Esophagus squamous epithelium (tissue), 5 donors: Measurements from ENCODE around the gene TMEM163. TPM values are rescaled to one million over a fixed set of nuclear protein-coding genes. Genes with fewer than 3 reads are reported as not detected.
"Not testable (repeated sequence)": the region's sequence is repeated elsewhere in the genome, so short reads cannot be mapped to it uniquely, and the experiment has no call there.

Experiments used
- DNase-seq: peaks from one replicate; lab custom pipeline; 2025; lab: John Stamatoyannopoulos, UW
- H3K27ac ChIP-seq, 4 donors: fragments of 200-600 bp; sonication (generic); one replicate each; pipeline ENCODE4 v1.5.1; 2016 to 2019; ENCODE audit warnings: mild to moderate bottlenecking in 1 of 4
- H3K27me3 ChIP-seq, 4 donors: fragments of 200-600 bp; sonication (generic); 1 replicate in 3 of 4; 2 replicates in 1 of 4; pipeline versions ENCODE4 v1.5.1 to v1.6.0; 2017 to 2021; ENCODE audit warnings: antibody characterized with exemption in 1 of 4
- H3K36me3 ChIP-seq, 3 donors: fragments of 200-600 bp; sonication (generic); one replicate each; pipeline ENCODE4 v1.5.1; 2016 to 2019
- H3K4me1 ChIP-seq, 3 donors: fragments of 200-600 bp; sonication (generic); one replicate each; pipeline ENCODE4 v1.5.1; 2017 to 2019
- H3K4me3 ChIP-seq, 4 donors: fragments of 200-600 bp; sonication (generic); 1 replicate in 3 of 4; 2 replicates in 1 of 4; pipeline ENCODE4 v1.5.1; 2016 to 2019; ENCODE audit warnings: mild to moderate bottlenecking in 2 of 4, moderate library complexity in 1 of 4
- H3K9me3 ChIP-seq, 3 donors: fragments of 200-600 bp; sonication (generic); one replicate each; pipeline ENCODE4 v1.5.1; 2016 to 2019
- CTCF ChIP-seq, 6 experiments: fragments of 450-650 bp in 4 of 6; fragments of 200-600 bp in 2 of 6; sonication (generic) in 2 of 6; IDR thresholded peaks; one replicate each; pipeline ENCODE4 v1.5.1; 2016 to 2019; ENCODE audit warnings: antibody characterized with exemption in 6 of 6, mild to moderate bottlenecking in 4 of 6, moderate library complexity in 4 of 6
- POLR2A ChIP-seq, 4 donors: fragments of 450-650 bp; IDR thresholded peaks; one replicate each; pipeline ENCODE4 v1.6.1; 2017; ENCODE audit warnings: antibody characterized with exemption in 4 of 4, mild to moderate bottlenecking in 4 of 4, moderate library complexity in 3 of 4
- WGBS, 2 donors: methylation state at CpG; one replicate each; pipeline ENCODE4 v1.1.5; 2018; 5-methylcytosine and 5-hydroxymethylcytosine counted together
- intact Hi-C: fragments of 100-400 bp; cut with DNase I; formaldehyde crosslinking; loops from one replicate; pipeline ENCODE4 v1.15.0; 2022
- total RNA-seq, 4 donors: library from RNA; depleted of rRNA; stranded (reverse); fragments of >200 nt; gene quantifications; one replicate each; pipeline ENCODE4 v1.1.0, GENCODE V29; 2016
- donor health status: DM: yes; HTN: yes; CAD: no.

TMEM163 gene
- total RNA-seq, 4 donors from 2014 or later: 0.09 to 0.19 (median 0.12) TPM; not detected in 1

DNA sequence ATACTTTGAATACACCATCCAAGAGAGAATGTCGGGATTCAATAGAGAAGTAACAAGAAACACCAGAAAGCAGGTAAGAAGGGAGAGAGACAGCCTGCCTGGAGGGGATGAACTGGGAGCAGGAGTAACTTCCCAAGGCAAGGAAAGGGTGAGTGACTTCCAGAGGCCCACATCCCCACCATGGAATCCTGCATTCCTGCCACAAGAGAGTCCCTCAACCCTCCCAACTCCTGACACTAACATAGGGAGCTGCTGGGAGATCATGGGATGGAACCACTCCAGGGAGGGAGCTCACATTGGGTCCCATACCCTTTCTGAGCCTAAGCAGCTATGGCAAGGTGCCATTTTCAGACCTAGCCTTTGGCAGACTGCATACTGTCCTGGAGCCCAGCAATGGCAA lies 5.5 kb upstream of the TMEM163 start:
- 89 to 92% methylated on average over 1 of the region's 1 CpG for WGBS, 2 donors
- Histone ChIP-seq H3K9me3 (no peaks in the 10 kb centered on the region), H3K36me3 (no peaks in the 10 kb centered on the region), H3K27me3 (peaks cover 0 to 56% (median 4%) of the 10 kb centered on the region in 4 donors), H3K4me3 (no peak overlapping the region), H3K4me1 (peaks cover 0 to 3% (median 0%) of the 10 kb centered on the region in 3 donors), H3K27ac (no peak overlapping the region)
- intact Hi-C loops: no loop called here
- no peak for DNase-seq
- TF ChIP-seq CTCF (IDR thresholded peaks at IDR 0.05): no peak
- no peak for TF ChIP-seq POLR2A (IDR thresholded peaks at IDR 0.05)

GRCh38 chr2:134723742-134724141 lies 4.9 kb upstream of the TMEM163 start:
- 61 to 66% methylated on average over 2 of the region's 2 CpGs for WGBS, 2 donors
- H3K4me3 ChIP-seq, H3K4me1 ChIP-seq, H3K36me3 ChIP-seq, H3K27ac ChIP-seq, intact Hi-C loops, H3K9me3 ChIP-seq, DNase-seq: not testable (repeated sequence)
- H3K27me3 ChIP-seq: peaks cover 0 to 62% (median 6%) of the 10 kb centered on the region in 4 donors

- TF ChIP-seq POLR2A (IDR thresholded peaks at IDR 0.05) (no peak), CTCF (IDR thresholded peaks at IDR 0.05) (no peak)
- WGBS, 2 donors: 50 to 64% methylated on average over 6 of the region's 6 CpGs
- intact Hi-C loops: no loop called here
- H3K4me3 ChIP-seq: no peak overlapping the region
- H3K27me3 ChIP-seq: peaks cover 7 to 72% (median 11%) of the 10 kb centered on the region in 4 donors
- no peak overlapping the region for H3K27ac ChIP-seq
- H3K36me3 ChIP-seq: no peaks in the 10 kb centered on the region
- H3K4me1 ChIP-seq: peaks cover 6 to 19% (median 7%) of the 10 kb centered on the region in 3 donors
- DNase-seq: no peak
- no peaks in the 10 kb centered on the region for H3K9me3 ChIP-seq
Measured at GRCh38 chr2:134722728-134723127, 3.9 kb upstream of the TMEM163 start.

DNA sequence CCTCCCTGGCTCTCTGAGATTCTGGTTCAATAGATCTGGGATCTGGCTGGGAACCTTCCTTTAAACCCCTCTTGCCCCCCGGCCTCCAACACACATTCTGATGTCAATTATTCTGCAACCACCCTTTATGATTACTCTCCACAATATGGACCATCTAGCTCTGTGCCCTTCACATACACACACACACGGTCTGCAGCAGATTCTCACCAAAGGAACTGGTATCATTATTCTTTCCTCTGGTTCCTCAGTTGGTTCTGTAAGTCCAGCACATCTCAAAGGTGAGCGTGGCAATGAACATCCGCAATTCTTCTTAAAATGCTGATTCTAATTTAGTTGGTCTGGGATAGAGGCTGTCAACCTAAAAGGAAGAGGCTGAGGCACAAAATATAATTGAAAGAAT lies 2.8 kb upstream of the TMEM163 start:
- Histone ChIP-seq H3K9me3 (no peaks in the 10 kb centered on the region), H3K4me1 (peaks cover 7 to 22% (median 9%) of the 10 kb centered on the region in 3 donors), H3K36me3 (no peaks in the 10 kb centered on the region), H3K27ac (no peak overlapping the region), H3K4me3 (no peak overlapping the region), H3K27me3 (peaks cover 7 to 83% (median 21%) of the 10 kb centered on the region in 4 donors)
- intact Hi-C loops: no loop called here
- TF ChIP-seq POLR2A (IDR thresholded peaks at IDR 0.05) (no peak), CTCF (IDR thresholded peaks at IDR 0.05) (no peak)
- 88 to 91% methylated on average over 4 of the region's 4 CpGs for WGBS, 2 donors
- no peak for DNase-seq

DNA sequence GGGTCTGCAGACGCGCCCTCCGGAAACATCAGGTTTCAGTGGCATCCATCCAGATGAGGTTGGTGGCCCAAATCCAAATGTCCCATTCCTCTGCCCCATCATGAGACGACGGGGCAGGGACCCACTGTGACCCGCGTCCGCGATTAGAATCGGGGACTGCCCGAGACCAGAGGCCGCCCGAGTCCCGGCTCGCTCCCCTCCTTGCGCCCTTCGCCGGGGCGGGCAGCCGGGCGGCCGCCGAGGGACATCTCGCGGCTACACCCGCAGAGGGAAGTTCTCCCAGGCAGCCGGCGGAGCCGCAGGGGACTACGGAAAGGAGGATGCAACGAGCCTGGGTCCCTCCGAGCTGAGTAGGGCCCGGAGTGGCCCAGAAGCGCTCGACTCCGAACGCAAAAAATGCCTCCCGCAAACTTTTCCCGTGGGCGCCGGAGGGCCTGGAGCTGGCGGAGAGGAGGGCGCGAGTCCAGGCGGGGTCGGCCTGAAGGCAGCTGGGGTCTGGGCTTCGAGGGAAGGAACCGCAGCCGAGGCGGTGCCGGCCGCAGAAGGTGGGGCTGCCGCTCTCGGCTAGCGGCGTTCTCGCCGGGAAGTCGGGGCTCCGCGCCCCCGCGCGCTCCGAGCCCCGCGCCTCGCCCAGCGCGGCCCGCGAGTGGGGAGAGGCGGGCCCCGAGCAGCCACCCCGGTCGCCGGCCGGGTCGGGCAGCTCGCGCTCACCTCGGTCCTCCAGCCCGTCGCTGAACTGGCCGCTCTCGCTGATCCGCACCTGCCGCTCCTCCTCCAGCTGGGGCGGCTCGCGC lies 580 bp downstream of the TMEM163 start:
- TF ChIP-seq CTCF (IDR thresholded peaks at IDR 0.05) (no peak), POLR2A (IDR thresholded peaks at IDR 0.05) (no peak)
- intact Hi-C loops: no loop called here
- no peak for DNase-seq

More for the DNA sequence above, 580 bp downstream of the TMEM163 start:
- Histone ChIP-seq H3K27me3 (peaks cover 7 to 100% (median 24%) of the 10 kb centered on the region in 4 donors), H3K4me1 (peaks cover 7 to 22% (median 9%) of the 10 kb centered on the region in 3 donors), H3K9me3 (no peaks in the 10 kb centered on the region), H3K4me3 (peak overlapping the region; percentile 17 to 65 (median 36)), H3K36me3 (no peaks in the 10 kb centered on the region), H3K27ac (no peak overlapping the region)
- 10% methylated on average over 2 of the region's 91 CpGs; no CpG with 5 or more reads in 1 of the 2 donors for WGBS, 2 donors
